Natural killer cell treated with Interleukin-12 subunit alpha and Interleukin-12 subunit beta and Interleukin-15 and Interleukin-18, amount 100 ng/mL, for 72 hours (primary cell): ENCODE results near the gene SYPL1. TPM values are rescaled to one million over a fixed set of nuclear protein-coding genes. Genes with fewer than 3 reads are reported as not detected.

Source experiments
- ATAC-seq, 2 donors: fragments of 150-1000 bp; cut with Tn5 transposase in 1 of 2; sonication (Bioruptor Pico), chemical (Tn5 transposase) in 1 of 2; 2 replicates each; pipeline ENCODE4 v1.10.0; 2021
- DNase-seq: peaks from one replicate; pipeline ENCODE4 v3.0.0; 2022; ENCODE audit warnings: low spot score
- H3K27ac Mint-ChIP-seq, 2 donors: 1 replicate in 1 of 2; 2 replicates in 1 of 2; pipeline ENCODE4 v1.8.0; 2022; ENCODE audit warnings: mixed read lengths in 2 of 2, mild to moderate bottlenecking in 1 of 2, moderate library complexity in 1 of 2
- H3K27me3 Mint-ChIP-seq, 2 donors: 1 replicate in 1 of 2; 2 replicates in 1 of 2; pipeline ENCODE4 v1.8.0; 2022; ENCODE audit warnings: mixed read lengths in 2 of 2
- H3K36me3 Mint-ChIP-seq: one replicate; pipeline ENCODE4 v1.8.0; 2022; ENCODE audit warnings: mixed read lengths
- H3K4me1 Mint-ChIP-seq, 2 donors: 1 replicate in 1 of 2; 2 replicates in 1 of 2; pipeline ENCODE4 v1.8.0; 2022; ENCODE audit warnings: low read depth in 2 of 2, mixed read lengths in 2 of 2, mild to moderate bottlenecking in 1 of 2
- H3K4me3 Mint-ChIP-seq: one replicate; pipeline ENCODE4 v1.8.0; 2022; ENCODE audit warnings: mixed read lengths
- H3K9me3 Mint-ChIP-seq: 2 replicates; pipeline ENCODE4 v1.8.0; 2022; ENCODE audit warnings: mixed read lengths
- total RNA-seq, 2 donors: library from RNA; stranded (reverse); gene quantifications; one replicate each; pipeline ENCODE4 v1.2.3, GENCODE V29; 2022

Gene SYPL1
- total RNA-seq, 2 donors from 2014 or later: 11.7 to 19.8 TPM

GRCh38 chr7:106098889-106099288 lies 13.2 kb downstream of the SYPL1 start:
- Mint-ChIP-seq H3K9me3 (no peaks in the 10 kb centered on the region), H3K4me3 (no peak overlapping the region), H3K36me3 (no peaks in the 10 kb centered on the region), H3K4me1 (peaks cover 10 to 12% of the 10 kb centered on the region in 2 donors), H3K27me3 (peaks cover 0 to 7% of the 10 kb centered on the region in 2 donors), H3K27ac (no peak overlapping the region)
- ATAC-seq (no peak), DNase-seq (no peak)

GRCh38 chr7:106095634-106096033 lies 16.5 kb downstream of the SYPL1 start:
- no peak for DNase-seq
- Mint-ChIP-seq H3K27me3 (no peaks in the 10 kb centered on the region), H3K9me3 (no peaks in the 10 kb centered on the region), H3K4me1 (peaks cover 4 to 8% of the 10 kb centered on the region in 2 donors), H3K4me3 (no peak overlapping the region), H3K27ac (no peak overlapping the region), H3K36me3 (peaks cover 5% of the 10 kb centered on the region)
- no peak for ATAC-seq

DNA sequence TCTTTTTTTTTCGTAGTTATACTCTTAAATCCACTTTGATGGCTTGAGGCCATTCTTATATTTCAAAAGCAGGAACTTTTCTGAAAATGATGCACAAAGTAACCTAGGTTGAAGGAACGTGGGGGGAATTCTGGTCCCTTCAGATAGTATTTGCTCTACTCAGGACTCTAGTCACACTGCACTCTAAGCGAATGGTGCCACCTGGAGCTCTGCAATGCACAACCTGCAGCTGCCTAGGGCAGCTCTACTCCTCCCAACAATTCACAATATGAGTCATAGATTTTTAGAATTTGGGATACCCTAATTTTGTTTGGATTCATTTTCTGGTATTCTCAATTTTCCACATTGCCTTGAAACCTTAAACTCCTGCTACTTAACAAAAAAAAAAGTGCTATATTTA lies 17.3 kb downstream of the SYPL1 start:
- Mint-ChIP-seq H3K4me1 (peaks cover 3 to 7% of the 10 kb centered on the region in 2 donors), H3K9me3 (no peaks in the 10 kb centered on the region), H3K36me3 (peaks cover 5% of the 10 kb centered on the region), H3K4me3 (no peak overlapping the region), H3K27ac (no peak overlapping the region), H3K27me3 (no peaks in the 10 kb centered on the region)
- DNase-seq (no peak), ATAC-seq (no peak)

DNA sequence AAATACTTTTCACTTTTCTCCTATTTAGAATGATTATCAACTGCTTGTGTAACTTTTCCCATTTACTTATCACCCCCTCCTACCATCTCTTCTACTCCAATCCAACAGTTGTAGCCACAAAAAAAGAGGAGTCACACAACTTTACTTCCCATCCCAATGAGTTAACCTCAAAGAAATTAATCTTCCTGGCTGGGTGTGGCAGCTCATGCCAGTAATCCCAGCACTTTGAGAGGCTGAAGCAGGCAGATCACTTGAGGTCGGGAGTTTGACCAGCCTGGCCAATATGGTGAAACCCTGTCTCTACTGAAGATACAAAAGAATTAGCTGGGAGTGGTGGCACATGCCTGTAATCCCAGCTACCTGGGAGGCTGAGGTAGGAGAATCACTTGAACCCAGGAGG lies 19.9 kb downstream of the SYPL1 start:
- Mint-ChIP-seq H3K4me3 (no peak overlapping the region), H3K9me3 (no peaks in the 10 kb centered on the region), H3K27me3 (no peaks in the 10 kb centered on the region), H3K4me1 (peaks cover 0 to 3% of the 10 kb centered on the region in 2 donors), H3K36me3 (peaks cover 5% of the 10 kb centered on the region), H3K27ac (no peak overlapping the region)
- no peak for DNase-seq
- no peak for ATAC-seq

DNA sequence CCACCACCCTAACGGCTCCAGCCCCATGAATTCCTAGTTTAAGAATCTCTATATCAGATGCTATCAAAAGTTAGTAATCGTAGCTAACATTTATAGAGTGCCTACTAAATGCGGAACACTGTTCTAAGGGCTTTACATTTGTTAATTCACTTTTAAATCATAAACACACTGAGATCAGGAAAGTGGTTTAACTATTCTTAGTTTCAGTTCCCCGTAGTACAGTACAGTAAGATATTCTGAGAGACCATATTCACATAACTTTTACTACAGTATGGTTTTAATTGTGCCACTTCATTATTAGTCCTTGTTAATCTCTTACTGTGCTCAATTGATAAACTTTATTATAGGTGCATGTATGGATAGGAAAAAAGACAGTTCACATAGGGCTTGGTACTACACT lies 22.5 kb downstream of the SYPL1 start:
- Mint-ChIP-seq H3K9me3 (no peaks in the 10 kb centered on the region), H3K4me1 (peaks cover 0 to 3% of the 10 kb centered on the region in 2 donors), H3K4me3 (no peak overlapping the region), H3K27ac (no peak overlapping the region), H3K36me3 (peaks cover 5% of the 10 kb centered on the region), H3K27me3 (no peaks in the 10 kb centered on the region)
- DNase-seq (no peak), ATAC-seq (no peak)

DNA sequence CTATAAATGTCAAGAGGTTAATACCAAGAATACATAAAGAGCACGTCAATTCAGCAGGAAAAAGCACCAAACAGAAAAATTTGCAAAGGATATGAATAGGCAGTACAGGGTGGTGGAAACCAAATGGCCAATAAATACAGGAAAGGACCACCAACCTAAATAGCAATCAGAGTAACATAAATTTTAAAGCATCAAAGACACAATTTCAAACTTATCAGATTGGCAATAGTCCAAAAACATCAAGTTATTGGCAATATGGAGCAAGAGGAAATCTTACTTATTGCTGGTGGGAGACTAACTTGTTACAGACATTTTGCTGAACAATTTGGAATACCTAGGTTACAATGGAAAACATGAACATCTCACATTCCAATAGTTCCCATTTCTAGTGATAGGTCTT lies 24.1 kb downstream of the SYPL1 start:
- Mint-ChIP-seq H3K4me3 (no peak overlapping the region), H3K36me3 (peaks cover 5% of the 10 kb centered on the region), H3K27ac (no peak overlapping the region), H3K9me3 (no peaks in the 10 kb centered on the region), H3K27me3 (no peaks in the 10 kb centered on the region), H3K4me1 (peaks cover 0 to 3% of the 10 kb centered on the region in 2 donors)
- DNase-seq: no peak
- no peak for ATAC-seq

DNA sequence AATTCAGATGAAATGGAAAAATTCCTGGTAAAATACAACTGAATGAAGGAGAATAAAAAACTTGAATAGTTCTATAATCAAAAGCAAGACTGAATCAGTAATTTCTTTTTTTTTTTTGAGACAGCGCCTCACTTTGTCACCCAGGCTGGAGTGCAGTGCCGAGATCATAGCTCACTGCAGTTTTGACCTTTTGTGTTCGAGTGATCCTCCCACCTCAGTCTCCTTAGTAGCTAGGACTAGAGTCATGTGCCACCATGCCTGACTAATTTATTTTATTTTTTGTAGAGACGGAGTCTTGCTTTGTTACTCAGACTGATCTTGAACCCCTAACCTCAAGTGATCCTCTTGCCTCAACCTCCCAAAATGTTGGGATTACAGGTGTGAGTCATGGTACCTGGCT lies 26.1 kb downstream of the SYPL1 start:
- no peaks in the 10 kb centered on the region for H3K9me3 Mint-ChIP-seq
- H3K4me3 Mint-ChIP-seq: no peak overlapping the region
- H3K27me3 Mint-ChIP-seq: peaks cover 6% of the 10 kb centered on the region in 2 donors
- H3K27ac Mint-ChIP-seq: no peak overlapping the region
- H3K4me1 Mint-ChIP-seq: peaks cover 0 to 3% of the 10 kb centered on the region in 2 donors
- no peak for DNase-seq
- no peaks in the 10 kb centered on the region for H3K36me3 Mint-ChIP-seq
- ATAC-seq: no peak

DNA sequence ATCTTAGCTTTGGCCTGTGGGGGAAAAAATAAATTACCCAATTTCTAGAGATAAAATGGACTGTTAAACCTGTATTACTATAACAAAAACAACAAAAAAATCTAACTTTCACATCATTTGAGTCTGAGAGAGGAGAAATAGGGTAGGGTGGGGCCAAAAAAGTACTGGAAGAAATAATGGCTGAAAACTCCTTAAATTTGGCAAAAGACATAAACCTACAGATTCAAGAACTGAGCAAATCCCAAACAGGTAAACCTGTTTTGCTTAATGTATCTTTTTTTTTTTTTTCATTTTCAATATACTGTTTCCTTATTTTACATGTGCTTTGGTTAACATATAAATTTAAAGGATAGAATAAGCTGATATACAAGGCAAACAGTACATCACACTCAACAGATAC lies 27.1 kb downstream of the SYPL1 start:
- Mint-ChIP-seq H3K4me1 (peaks cover 0 to 3% of the 10 kb centered on the region in 2 donors), H3K27me3 (peaks cover 8 to 15% of the 10 kb centered on the region in 2 donors), H3K4me3 (no peak overlapping the region), H3K9me3 (no peaks in the 10 kb centered on the region), H3K27ac (no peak overlapping the region), H3K36me3 (no peaks in the 10 kb centered on the region)
- ATAC-seq (no peak), DNase-seq (no peak)

GRCh38 chr7:106083717-106084116 lies 28.4 kb downstream of the SYPL1 start:
- Mint-ChIP-seq H3K9me3 (no peaks in the 10 kb centered on the region), H3K27me3 (peaks cover 11 to 20% of the 10 kb centered on the region in 2 donors), H3K27ac (no peak overlapping the region), H3K4me3 (no peak overlapping the region), H3K36me3 (no peaks in the 10 kb centered on the region), H3K4me1 (peaks cover 0 to 3% of the 10 kb centered on the region in 2 donors)
- DNase-seq (no peak), ATAC-seq (no peak)

GRCh38 chr7:106082087-106082854 lies 29.8 kb downstream of the SYPL1 start:
- no peak overlapping the region for H3K27ac Mint-ChIP-seq
- DNase-seq (no peak), ATAC-seq (no peak)
- H3K4me1 Mint-ChIP-seq: peaks cover 0 to 3% of the 10 kb centered on the region in 2 donors
- H3K4me3 Mint-ChIP-seq: no peak overlapping the region
- H3K27me3 Mint-ChIP-seq: peaks cover 13 to 24% of the 10 kb centered on the region in 2 donors
- no peaks in the 10 kb centered on the region for H3K36me3 Mint-ChIP-seq
- H3K9me3 Mint-ChIP-seq: no peaks in the 10 kb centered on the region

GRCh38 chr7:106080300-106080987 lies 31.7 kb downstream of the SYPL1 start:
- no peaks in the 10 kb centered on the region for H3K36me3 Mint-ChIP-seq
- H3K27me3 Mint-ChIP-seq: peaks cover 16 to 29% of the 10 kb centered on the region in 2 donors
- H3K4me3 Mint-ChIP-seq: no peak overlapping the region
- no peak for ATAC-seq
- H3K4me1 Mint-ChIP-seq: peaks cover 0 to 3% of the 10 kb centered on the region in 2 donors
- no peak overlapping the region for H3K27ac Mint-ChIP-seq
- DNase-seq: no peak
- no peaks in the 10 kb centered on the region for H3K9me3 Mint-ChIP-seq

- Mint-ChIP-seq H3K9me3 (no peaks in the 10 kb centered on the region), H3K27ac (no peak overlapping the region), H3K4me1 (peaks cover 17 to 18% of the 10 kb centered on the region in 2 donors), H3K36me3 (no peaks in the 10 kb centered on the region), H3K27me3 (peaks cover 18 to 24% of the 10 kb centered on the region in 2 donors), H3K4me3 (no peak overlapping the region)
- DNase-seq (no peak), ATAC-seq (no peak)
These were observed 35.6 kb downstream of the SYPL1 start for GRCh38 chr7:106076537-106076936.

GRCh38 chr7:106075937-106076336 lies 36.2 kb downstream of the SYPL1 start:
- Mint-ChIP-seq H3K4me1 (peaks cover 22% of the 10 kb centered on the region in 2 donors), H3K27ac (no peak overlapping the region), H3K27me3 (peaks cover 18 to 23% of the 10 kb centered on the region in 2 donors), H3K9me3 (no peaks in the 10 kb centered on the region), H3K4me3 (no peak overlapping the region), H3K36me3 (no peaks in the 10 kb centered on the region)
- DNase-seq: no peak
- no peak for ATAC-seq

GRCh38 chr7:106074257-106074656 lies 37.9 kb downstream of the SYPL1 start:
- peak overlapping the region in 1 of 2 donors; percentile 27 for H3K27ac Mint-ChIP-seq
- H3K36me3 Mint-ChIP-seq: no peaks in the 10 kb centered on the region
- peaks cover 19 to 21% of the 10 kb centered on the region in 2 donors for H3K27me3 Mint-ChIP-seq
- DNase-seq: no peak
- H3K4me3 Mint-ChIP-seq: no peak overlapping the region
- H3K9me3 Mint-ChIP-seq: no peaks in the 10 kb centered on the region
- no peak for ATAC-seq
- peaks cover 31% of the 10 kb centered on the region in 2 donors for H3K4me1 Mint-ChIP-seq
